Measurements from ENCODE around the gene PTPRJ. TPM values are rescaled to one million over a fixed set of nuclear protein-coding genes. Genes with fewer than 3 reads are reported as not detected.

Gene PTPRJ
- polyA plus RNA-seq, 1 donor (not counting 4 experiments of a cell fraction or from before 2014, with no cell fraction given) = 0.84 TPM

DNA sequence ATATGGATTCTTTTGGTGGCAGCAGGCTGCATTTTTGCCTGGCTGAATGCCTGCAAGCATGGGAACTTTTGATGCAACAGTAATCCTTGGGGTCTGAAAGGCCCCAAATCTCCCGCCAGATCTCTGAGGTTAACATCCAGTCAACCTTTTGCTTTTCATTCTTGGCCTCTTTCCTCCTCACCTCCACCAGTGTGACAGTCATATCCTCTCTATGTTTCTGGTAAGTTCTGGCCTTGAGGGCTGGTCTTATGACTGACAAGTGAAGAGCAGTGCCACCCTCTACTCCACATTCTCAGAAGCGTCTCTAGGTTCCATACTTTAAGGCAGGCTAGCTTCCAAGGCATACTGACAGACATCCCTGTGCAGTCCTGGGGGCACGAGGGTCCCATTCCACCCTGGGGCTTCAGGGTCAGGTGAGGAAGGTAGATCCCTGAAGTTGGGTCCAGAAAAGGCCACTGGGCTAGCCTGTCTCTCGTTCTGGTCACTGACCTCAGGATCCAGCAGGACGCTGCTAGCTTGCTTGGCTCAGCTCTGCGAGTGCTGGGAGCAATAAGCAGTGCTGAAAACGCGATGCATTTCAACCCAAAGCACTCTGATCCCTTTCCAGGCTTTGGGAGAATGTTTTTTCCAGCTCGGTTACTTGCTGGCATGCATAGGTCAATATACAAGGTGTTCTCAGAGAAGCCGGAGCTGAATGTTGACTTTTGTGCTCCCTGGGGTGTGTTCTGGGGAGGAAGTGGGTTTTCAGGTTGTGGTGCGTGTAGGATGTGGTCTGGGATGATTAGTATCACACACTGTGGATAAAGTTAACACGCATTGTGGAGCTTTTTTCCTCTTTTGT lies 75.2 kb downstream of the PTPRJ start:
- H3K79me2 ChIP-seq (ENCODE audit: control insufficient read depth, insufficient read depth, low read length) = no peaks in the 10 kb centered on the region
- no peak overlapping the region for H3K27ac ChIP-seq (ENCODE audit: control insufficient read depth, insufficient read depth, low read length)
- H3K9me3 ChIP-seq (ENCODE audit: control insufficient read depth, low read depth, low read length) = no peaks in the 10 kb centered on the region
- no peak overlapping the region for H3K4me2 ChIP-seq (ENCODE audit: control insufficient read depth, extremely low read depth, insufficient read depth, low read depth, low read length)
- no peak overlapping the region for H3K9ac ChIP-seq (ENCODE audit: control insufficient read depth, extremely low read depth, insufficient read depth, low read length)
- DNase-seq (ENCODE audit: low read depth, low spot score) (no peak), FAIRE-seq (no peak)
- no peaks in the 10 kb centered on the region for H3K27me3 ChIP-seq (ENCODE audit: control insufficient read depth, extremely low read depth, insufficient read depth, low read length)
- H2AFZ ChIP-seq (ENCODE audit: control insufficient read depth, low read length) = no peak overlapping the region
- TF ChIP-seq EZH2 (IDR thresholded peaks at IDR 0.05; ENCODE audit: low read length) (no peak), CTCF (optimal IDR thresholded peaks at IDR 0.05 in 1 of 3, IDR thresholded peaks at IDR 0.05 in 1 of 3, conservative IDR thresholded peaks at IDR 0.05 in 1 of 3; ENCODE audit: extremely low read depth in 1 of 3, insufficient read depth in 2 of 3, low read length in 3 of 3) (no peak)
- H3K4me1 ChIP-seq (ENCODE audit: control insufficient read depth, extremely low read depth, insufficient read depth, low read length) = peaks cover 14% of the 10 kb centered on the region
- dilution Hi-C loops (cut with MboI; ENCODE audit: extremely low pct_ligation_motif_present, low sequenced_read_pairs) = no loop called here
- H4K20me1 ChIP-seq (ENCODE audit: control insufficient read depth, extremely low read depth, insufficient read depth, low read length) = no peaks in the 10 kb centered on the region
- no peaks in the 10 kb centered on the region for H3K9me1 ChIP-seq (ENCODE audit: control insufficient read depth, extremely low read depth, insufficient read depth, low read length)
- H3K36me3 ChIP-seq (ENCODE audit: control insufficient read depth in 2 of 2, extremely low read depth in 1 of 2, insufficient read depth in 2 of 2, low read length in 2 of 2) = no peaks in the 10 kb centered on the region
- H3K4me3 ChIP-seq (ENCODE audit: control insufficient read depth in 2 of 3, extremely low read depth in 1 of 3, insufficient read depth in 2 of 3, low read depth in 1 of 3, low read length in 3 of 3) = no peak overlapping the region

DNA sequence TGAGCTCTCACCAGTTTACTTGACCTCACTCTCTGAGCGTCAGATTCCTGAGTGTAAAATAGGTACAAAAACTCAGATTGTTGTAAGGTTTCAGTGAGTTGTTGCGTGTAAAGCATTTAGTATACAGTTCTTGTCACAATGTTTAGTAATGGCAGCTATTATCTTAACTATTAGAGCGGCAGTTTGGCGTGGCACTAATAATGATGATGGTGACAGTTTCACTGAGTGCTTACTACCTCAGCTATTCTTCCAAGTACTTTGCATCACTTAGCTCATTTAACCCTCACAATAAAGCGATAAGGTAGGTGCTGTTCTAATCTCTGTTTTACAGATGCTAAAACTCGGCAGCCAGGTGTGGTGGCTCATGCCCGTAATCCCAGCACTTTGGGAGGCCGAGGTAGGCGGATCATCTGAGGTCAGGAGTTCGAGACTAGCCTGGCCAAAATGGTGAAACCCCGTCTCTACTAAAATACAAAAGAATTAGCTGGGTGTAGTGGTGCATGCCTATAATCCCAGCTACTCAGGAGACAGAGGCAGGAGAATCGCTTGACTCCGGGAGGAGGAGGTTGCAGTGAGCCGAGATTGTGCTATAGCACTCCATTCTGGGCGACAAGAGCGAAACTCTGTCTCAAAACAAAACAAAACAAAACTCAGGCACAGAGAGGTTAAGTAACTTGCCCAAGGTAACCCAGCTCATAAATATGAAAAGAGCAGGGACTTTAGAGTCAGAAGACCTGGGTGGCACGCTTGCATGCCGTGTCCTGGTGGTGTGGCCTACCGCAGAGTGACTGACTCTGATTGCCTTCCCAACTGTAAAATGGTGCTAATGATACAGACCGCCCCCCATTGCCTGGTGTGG lies 76.2 kb downstream of the PTPRJ start:
- no peaks in the 10 kb centered on the region for H4K20me1 ChIP-seq (ENCODE audit: control insufficient read depth, extremely low read depth, insufficient read depth, low read length)
- no peaks in the 10 kb centered on the region for H3K79me2 ChIP-seq (ENCODE audit: control insufficient read depth, insufficient read depth, low read length)
- H2AFZ ChIP-seq (ENCODE audit: control insufficient read depth, low read length) = no peak overlapping the region
- dilution Hi-C loops (cut with MboI; ENCODE audit: extremely low pct_ligation_motif_present, low sequenced_read_pairs) = no loop called here
- H3K9me3 ChIP-seq (ENCODE audit: control insufficient read depth, low read depth, low read length) = no peaks in the 10 kb centered on the region
- FAIRE-seq (no peak), DNase-seq (ENCODE audit: low read depth, low spot score) (no peak)
- no peak overlapping the region for H3K9ac ChIP-seq (ENCODE audit: control insufficient read depth, extremely low read depth, insufficient read depth, low read length)
- H3K9me1 ChIP-seq (ENCODE audit: control insufficient read depth, extremely low read depth, insufficient read depth, low read length) = no peaks in the 10 kb centered on the region
- no peak for TF ChIP-seq CTCF (optimal IDR thresholded peaks at IDR 0.05 in 1 of 3, IDR thresholded peaks at IDR 0.05 in 1 of 3, conservative IDR thresholded peaks at IDR 0.05 in 1 of 3; ENCODE audit: extremely low read depth in 1 of 3, insufficient read depth in 2 of 3, low read length in 3 of 3)
- no peak for TF ChIP-seq EZH2 (IDR thresholded peaks at IDR 0.05; ENCODE audit: low read length)
- no peak overlapping the region for H3K4me2 ChIP-seq (ENCODE audit: control insufficient read depth, extremely low read depth, insufficient read depth, low read depth, low read length)
- H3K4me1 ChIP-seq (ENCODE audit: control insufficient read depth, extremely low read depth, insufficient read depth, low read length) = peaks cover 14% of the 10 kb centered on the region
- no peaks in the 10 kb centered on the region for H3K36me3 ChIP-seq (ENCODE audit: control insufficient read depth in 2 of 2, extremely low read depth in 1 of 2, insufficient read depth in 2 of 2, low read length in 2 of 2)
- H3K27me3 ChIP-seq (ENCODE audit: control insufficient read depth, extremely low read depth, insufficient read depth, low read length) = no peaks in the 10 kb centered on the region
- H3K4me3 ChIP-seq (ENCODE audit: control insufficient read depth in 2 of 3, extremely low read depth in 1 of 3, insufficient read depth in 2 of 3, low read depth in 1 of 3, low read length in 3 of 3) = no peak overlapping the region
- no peak overlapping the region for H3K27ac ChIP-seq (ENCODE audit: control insufficient read depth, insufficient read depth, low read length)
